Uterus (tissue), 2 donors: ENCODE results near the gene SLC7A6OS.

ENCODE experiments used
- POLR2A ChIP-seq, 2 donors: fragments of 450-650 bp; IDR thresholded peaks; one replicate each; pipeline ENCODE4 v1.6.1; 2016; ENCODE audit warnings: antibody characterized with exemption in 2 of 2, mild to moderate bottlenecking in 1 of 2, moderate library complexity in 1 of 2
- TF ChIP-seq, protein P1 (sequence below), 4 experiments: fragments of 200-600 bp in 2 of 4; fragments of 450-650 bp in 2 of 4; sonication (generic) in 2 of 4; IDR thresholded peaks; one replicate each; pipeline ENCODE4 v1.5.1; 2016 to 2019; ENCODE audit warnings: antibody characterized with exemption in 4 of 4, mild to moderate bottlenecking in 2 of 4, moderate library complexity in 1 of 4

DNA sequence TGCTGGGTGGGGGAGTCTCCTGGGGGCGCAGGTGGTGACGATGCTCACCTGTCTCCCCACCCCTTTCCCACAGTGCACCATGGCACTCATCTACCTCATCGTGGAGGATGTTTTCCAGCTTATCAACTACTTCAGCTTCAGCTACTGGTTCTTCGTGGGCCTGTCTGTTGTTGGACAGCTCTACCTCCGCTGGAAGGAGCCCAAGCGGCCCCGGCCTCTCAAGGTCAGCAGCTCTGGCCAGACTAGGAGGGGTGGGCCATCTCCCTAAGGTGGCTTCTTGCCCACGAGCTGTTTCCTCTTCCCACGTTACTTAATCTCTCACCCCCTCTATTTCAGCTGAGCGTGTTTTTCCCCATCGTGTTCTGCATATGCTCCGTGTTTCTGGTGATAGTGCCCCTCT lies 14.5 kb downstream of the SLC7A6OS start:
- no peak for TF ChIP-seq POLR2A (IDR thresholded peaks at IDR 0.05)
- TF ChIP-seq, protein P1, sequence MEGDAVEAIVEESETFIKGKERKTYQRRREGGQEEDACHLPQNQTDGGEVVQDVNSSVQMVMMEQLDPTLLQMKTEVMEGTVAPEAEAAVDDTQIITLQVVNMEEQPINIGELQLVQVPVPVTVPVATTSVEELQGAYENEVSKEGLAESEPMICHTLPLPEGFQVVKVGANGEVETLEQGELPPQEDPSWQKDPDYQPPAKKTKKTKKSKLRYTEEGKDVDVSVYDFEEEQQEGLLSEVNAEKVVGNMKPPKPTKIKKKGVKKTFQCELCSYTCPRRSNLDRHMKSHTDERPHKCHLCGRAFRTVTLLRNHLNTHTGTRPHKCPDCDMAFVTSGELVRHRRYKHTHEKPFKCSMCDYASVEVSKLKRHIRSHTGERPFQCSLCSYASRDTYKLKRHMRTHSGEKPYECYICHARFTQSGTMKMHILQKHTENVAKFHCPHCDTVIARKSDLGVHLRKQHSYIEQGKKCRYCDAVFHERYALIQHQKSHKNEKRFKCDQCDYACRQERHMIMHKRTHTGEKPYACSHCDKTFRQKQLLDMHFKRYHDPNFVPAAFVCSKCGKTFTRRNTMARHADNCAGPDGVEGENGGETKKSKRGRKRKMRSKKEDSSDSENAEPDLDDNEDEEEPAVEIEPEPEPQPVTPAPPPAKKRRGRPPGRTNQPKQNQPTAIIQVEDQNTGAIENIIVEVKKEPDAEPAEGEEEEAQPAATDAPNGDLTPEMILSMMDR (IDR thresholded peaks at IDR 0.05), result no peak
